Measurements from ENCODE around the gene WFDC5.

The WFDC5 gene

DNA sequence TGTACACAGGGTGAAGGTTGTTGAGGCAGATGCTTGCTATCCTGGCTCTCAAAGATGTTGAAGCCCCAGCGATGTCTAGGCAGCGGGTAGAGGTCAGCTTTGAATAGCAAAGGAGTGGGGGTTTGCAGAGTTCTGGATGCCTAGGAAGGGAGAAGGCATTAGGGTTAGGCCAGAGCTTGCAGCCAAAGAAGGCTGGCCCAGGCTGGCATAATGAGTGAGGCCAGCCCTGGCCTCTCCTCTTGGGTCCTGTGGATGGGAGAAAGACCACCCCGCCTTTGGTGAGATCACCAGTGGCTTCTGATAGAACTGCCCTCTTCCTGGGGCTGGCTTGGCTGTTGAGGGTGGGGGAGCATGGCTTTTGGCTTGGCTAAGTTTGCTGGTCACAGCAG lies 406 bp upstream of the WFDC5 start:
- DNase-seq (ENCODE audit: low read depth in 2 of 2): no peak

DNA sequence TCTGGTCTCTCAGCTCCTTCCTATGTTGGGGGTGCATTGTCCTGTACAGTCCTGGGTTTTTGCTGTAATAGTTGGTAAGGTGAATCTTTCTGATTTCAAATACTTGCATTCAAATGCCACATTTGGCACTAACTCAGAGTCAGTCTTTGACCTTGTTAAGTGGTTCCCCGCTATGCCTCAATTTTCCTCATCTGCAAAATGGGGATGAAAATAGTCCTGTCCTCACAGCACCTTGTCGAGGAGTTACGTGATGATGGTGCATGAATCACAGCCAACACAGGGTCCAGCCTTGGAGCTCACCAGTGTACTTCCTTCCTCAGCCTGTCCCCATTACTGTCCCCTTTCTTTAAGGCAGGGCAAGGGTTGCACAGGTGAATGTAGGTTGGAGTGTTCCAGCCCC lies 1.1 kb downstream of the WFDC5 start:
- DNase-seq (ENCODE audit: low read depth in 2 of 2): no peak

DNA sequence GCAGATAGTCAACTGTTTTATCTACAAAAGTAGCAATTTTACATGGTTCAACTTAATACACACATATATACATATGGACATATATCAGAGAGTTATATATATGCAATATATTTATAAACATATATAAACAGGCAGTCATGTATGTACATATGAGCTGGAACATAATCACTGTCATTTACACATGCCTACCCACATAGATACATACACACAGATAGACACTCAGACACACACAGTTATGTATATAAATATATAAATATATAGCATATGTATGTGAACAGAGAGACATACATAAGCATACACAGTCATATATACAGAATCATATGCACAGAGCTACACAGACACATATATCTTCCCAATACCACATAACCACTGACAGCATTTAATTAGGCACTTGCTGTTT lies 2.2 kb downstream of the WFDC5 start:
- no peak for DNase-seq (ENCODE audit: low read depth in 2 of 2)

DNA sequence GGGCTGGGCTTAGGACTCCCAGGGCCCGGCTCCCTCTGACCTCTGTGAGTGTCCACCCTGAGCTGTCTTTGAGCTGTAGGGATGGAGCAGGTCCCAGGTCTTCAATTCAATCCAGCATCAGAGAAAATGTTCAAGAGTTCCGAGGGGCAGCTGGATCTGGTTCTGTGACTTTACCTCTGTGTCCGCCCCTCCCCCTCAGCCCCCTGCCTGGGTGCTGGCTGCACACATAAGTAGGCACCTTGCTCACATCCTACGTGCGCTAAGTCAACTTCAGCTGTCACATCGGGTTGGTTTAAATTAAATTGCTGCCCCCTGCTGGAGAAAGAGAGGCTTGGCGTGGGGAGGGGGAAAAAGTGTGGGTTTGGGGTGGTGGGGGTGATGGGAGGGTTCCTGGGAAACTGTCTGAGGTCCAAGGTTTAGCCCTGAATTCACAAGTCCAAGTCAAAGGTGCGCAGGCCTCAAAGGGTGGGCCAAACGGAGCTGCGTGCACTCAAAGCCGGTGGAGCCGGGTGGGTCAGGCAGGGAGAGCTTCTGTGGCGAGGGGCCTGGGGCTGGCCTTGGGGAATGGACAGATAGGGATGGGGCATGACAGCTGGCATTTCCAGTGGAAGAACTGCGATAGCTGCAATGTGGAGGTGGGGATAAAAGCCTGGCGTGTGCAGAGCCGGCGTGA lies 3.0 kb downstream of the WFDC5 start:
- DNase-seq (ENCODE audit: low read depth in 2 of 2): no peak

GRCh38 chr20:45111285-45111684 lies 3.7 kb downstream of the WFDC5 start:
- DNase-seq (ENCODE audit: low read depth in 2 of 2): no peak

DNA sequence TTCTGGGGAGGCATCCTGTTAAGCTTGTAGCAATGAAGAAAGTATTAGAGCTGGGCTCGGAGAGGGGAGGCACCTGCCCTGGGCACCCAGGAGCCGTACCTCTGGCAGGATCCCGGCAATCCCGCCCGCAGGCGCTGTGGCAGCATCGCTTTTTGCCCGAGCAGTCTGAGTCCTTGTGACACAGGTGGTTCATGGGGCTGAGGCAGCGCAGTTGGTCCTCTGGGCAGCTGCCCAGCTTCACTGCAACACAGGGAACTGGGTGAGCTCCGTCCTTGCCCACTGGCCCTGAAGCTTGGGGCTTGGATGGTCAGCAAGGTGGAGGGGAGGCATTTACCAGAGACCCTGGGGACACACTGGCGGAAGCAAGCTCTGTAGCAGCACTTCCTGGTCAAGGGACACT lies 4.7 kb downstream of the WFDC5 start:
- DNase-seq (ENCODE audit: low read depth in 2 of 2): no peak

DNA sequence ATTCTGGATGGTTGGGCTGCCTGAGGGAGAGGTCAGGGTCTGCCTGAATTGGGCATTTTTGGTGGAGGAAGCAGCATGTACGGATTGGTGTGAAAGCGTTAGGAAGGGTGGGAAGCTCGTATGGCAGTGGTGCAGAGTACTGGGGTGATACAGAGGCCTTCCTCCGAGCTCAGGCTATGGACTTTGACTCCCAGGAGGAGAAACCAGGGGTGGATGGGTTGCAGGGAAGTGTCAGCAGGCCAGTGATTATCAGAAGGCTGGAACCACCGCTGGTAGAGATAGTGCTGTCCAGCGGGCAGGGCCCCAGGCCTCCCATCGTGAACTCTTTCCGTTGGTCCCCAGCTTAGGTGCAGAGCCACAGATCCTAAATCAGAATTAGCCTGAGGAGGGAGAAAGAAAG lies 5.3 kb downstream of the WFDC5 start:
- no peak for DNase-seq (ENCODE audit: low read depth in 2 of 2)

GRCh38 chr20:45105317-45105716 lies 9.7 kb downstream of the WFDC5 start:
- DNase-seq (ENCODE audit: low read depth in 2 of 2): no peak

DNA sequence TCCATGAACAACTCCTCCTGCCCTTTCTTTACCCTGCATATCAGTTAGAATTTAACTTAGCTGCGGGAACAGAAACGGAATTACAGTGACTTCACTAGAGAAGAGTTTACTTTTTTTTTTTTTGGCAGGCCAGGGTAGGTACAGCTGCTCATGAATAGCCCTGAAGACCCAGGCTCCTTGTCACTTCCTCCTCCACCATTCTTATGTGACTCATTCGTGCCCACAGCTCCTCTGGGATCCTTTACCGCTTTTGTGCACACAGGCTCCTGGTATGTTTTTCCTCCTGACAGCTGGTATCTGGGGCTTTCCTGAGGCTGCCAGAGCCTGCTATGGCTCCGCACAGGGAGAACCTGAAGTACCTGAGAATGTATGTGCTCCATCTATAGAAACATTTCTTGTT lies 10.2 kb downstream of the WFDC5 start:
- no peak for DNase-seq (ENCODE audit: low read depth in 2 of 2)

DNA sequence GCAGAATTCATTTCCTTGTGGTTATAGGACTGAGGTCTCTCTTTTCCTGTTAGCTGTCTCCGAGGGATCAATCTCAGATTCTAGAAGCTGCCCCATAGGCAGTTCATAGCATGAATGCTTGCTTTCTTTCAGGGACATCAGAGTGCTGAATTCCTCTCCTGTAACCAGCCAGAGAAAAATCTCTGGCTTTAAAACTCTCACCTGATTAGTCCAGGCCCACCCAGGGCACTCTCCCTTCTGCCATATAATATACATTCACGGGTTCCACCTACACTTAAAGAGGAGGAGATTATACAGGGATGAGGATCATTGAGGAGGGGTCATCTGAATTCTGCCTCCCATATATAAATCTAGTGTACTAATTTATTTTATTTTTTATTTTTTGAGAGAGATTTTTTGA lies 11.9 kb downstream of the WFDC5 start:
- no peak for DNase-seq (ENCODE audit: low read depth in 2 of 2)

- no peak for DNase-seq (ENCODE audit: low read depth in 2 of 2)
Observed at GRCh38 chr20:45101333-45101850, 13.6 kb downstream of the WFDC5 start.

- DNase-seq (ENCODE audit: low read depth in 2 of 2): no peak
Observed at GRCh38 chr20:45100563-45101245, 14.3 kb downstream of the WFDC5 start, which contains the start of gene KCNS1. TSS of gene KCNS1 (minus strand) at chr20:45101127. CDS start at chr20:45099236, 1,891 bp downstream.

DNA sequence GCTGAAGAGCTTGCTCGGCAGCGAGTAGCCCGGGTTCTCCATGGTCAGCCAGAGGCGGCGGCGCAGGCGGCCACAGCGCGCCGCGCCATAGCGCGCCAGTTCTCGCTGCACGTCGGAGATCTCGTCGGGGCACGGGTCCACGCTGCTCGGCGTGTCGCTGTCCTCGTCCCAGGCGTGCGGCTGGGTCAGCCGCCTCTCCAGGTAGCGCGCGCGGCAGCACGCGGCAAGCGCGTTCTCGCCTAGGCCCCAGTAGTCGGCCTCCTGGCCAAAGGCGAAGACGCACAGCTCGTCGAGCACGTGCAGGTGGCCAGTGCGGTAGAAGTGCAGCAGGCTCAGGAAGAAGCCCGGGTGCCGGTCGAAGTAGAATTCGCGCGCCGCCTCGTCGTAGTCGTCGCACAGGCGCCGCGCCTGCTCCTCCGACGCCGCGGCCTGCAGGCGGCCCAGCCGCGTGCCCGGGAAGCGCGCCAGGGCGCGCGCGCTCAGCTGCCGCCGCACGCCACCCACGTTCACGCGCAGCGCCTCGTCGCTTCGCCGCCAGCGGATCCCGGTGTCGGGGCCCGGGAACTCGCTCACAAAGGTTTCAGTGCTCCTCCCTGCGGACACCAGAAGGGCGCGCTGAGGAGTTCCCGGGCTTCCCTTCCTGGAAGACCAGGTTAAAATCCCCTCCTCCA lies 16.7 kb downstream of the WFDC5 start:
- DNase-seq (ENCODE audit: low read depth in 2 of 2): no peak

GRCh38 chr20:45097485-45098102 lies 17.4 kb downstream of the WFDC5 start:
- DNase-seq (ENCODE audit: low read depth in 2 of 2): no peak

DNA sequence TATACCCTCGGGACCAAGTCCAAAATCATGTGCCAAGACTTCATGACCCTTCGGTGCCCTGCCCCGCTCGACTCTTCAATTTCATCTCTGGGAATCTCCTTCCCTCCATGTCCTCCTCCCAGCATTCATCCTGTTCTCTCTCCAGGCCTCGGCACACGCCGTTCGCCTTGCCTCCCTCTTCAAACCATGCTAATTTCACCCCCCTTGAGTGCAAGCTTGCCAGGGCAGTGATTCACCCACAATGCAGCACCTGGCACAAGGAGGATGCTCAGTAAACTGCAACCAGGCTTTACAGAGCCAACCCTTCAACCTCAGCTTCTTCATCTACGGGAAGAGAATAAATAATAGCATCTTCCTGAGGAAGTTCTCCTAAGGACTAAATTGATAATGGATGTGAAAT lies 18.2 kb downstream of the WFDC5 start:
- DNase-seq (ENCODE audit: low read depth in 2 of 2): no peak

DNA sequence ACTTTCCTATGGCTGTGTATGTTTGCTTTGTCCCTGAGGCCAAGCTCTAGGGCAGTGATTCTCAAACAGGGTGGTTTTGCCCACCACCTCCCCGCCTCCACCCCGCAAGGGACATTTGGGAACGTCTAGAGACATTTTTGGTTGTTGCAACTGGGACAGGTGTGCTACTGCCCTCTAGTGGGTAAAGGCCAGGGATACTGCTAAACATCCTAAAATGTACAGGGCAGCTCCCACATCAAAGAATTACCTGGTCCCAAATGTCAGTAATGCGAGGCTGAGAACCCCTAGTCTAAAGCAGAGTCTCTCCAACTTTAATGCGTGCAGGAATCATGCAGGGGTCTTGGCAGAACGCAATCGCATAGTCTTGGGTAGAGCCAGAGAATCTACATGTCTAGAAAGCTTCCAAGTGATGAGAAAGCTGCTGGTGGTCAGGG lies 19.2 kb downstream of the WFDC5 start:
- peak in 1 of 2 experiments; percentile 21 for DNase-seq (ENCODE audit: low read depth in 2 of 2)

DNA sequence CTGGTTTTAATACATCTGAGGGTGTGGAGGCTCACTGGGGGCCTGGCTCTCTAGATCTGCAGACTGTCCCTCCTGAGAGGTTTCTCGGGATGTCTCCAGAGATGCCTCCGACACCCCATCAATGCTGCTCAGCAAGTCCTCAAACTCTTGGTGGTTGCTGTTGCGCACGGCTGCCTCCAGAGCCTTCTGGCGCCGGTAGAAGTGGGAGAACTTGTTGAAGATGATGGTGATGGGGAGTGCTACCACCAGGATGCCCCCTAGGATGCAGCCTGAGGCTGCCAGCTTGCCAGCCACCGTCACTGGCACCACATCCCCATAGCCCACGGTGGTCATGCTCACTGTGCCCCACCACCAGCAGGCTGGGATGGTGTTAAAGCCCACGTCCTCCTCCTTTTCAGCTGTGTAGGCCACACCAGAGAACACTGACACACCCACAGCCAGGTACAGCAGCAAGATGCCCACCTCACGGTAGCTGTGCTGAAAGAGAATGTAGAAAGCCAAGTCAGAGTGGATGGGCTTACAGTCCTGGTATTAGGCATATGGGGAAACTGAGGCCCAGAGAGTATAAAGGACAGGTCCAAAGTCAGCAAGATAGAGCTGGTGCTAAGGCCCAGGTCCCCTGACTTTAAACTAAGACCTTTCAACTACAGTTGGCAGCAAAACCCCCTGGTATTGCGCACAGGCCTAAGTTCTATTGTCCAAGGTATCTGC lies 20.0 kb downstream of the WFDC5 start:
- no peak for DNase-seq (ENCODE audit: low read depth in 2 of 2)

- no peak for DNase-seq (ENCODE audit: low read depth in 2 of 2)
Observed at GRCh38 chr20:45094201-45094600, 20.8 kb downstream of the WFDC5 start.

- no peak for DNase-seq (ENCODE audit: low read depth in 2 of 2)
Observed at GRCh38 chr20:45092898-45093297, 22.1 kb downstream of the WFDC5 start.

- DNase-seq (ENCODE audit: low read depth in 2 of 2): no peak
Observed at GRCh38 chr20:45091366-45091765, 23.6 kb downstream of the WFDC5 start.

DNA sequence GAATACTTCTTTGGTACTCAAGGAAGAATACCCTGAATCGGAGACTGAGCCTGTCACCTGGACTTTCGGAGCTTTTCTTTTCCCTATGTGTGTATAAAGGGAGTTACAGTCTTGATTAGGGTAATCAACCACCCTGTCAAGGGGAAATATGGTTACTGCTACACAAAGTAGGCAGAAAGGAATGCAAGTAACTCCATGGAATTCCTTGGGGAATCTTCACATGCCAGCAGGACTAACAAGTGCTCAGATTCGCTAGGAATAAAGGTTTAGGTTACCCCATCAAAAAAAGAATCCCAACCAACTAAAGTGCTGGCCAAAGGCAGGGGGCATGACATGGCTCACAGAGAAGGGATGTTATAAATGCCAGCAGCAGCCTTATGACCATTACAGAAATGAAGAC lies 24.5 kb downstream of the WFDC5 start:
- DNase-seq (ENCODE audit: low read depth in 2 of 2): no peak

- DNase-seq (ENCODE audit: low read depth in 2 of 2): peak; percentile 85 to 86
Observed at GRCh38 chr20:45088247-45088646, 26.7 kb downstream of the WFDC5 start.

Data from fibroblast of skin of left biceps (primary cell).